Renal cortex interstitium (tissue), 11 donors: ENCODE measurements around the gene CTNNA3. TPM values are rescaled to one million over a fixed set of nuclear protein-coding genes. Genes with fewer than 3 reads are reported as not detected.

ENCODE experiments used
- DNase-seq, 11 donors: peaks; one replicate each; pipeline ENCODE4 v3.0.0-alpha.2; 2013; ENCODE audit warnings: low read depth in 9 of 11, low spot score in 4 of 11; ENCODE audit errors: extremely low read depth in 1 of 11
- polyA plus RNA-seq, 3 donors: library from polyadenylated mRNA; unstranded; fragments of 120-200 nt; gene quantifications; one replicate each; pipeline ENCODE4 v1.2.1, GENCODE V29; 2013; ENCODE audit not compliant: insufficient read length in 3 of 3

CTNNA3 gene
- polyA plus RNA-seq, 3 donors = 2.1 to 4.3 (median 2.9) TPM

DNA sequence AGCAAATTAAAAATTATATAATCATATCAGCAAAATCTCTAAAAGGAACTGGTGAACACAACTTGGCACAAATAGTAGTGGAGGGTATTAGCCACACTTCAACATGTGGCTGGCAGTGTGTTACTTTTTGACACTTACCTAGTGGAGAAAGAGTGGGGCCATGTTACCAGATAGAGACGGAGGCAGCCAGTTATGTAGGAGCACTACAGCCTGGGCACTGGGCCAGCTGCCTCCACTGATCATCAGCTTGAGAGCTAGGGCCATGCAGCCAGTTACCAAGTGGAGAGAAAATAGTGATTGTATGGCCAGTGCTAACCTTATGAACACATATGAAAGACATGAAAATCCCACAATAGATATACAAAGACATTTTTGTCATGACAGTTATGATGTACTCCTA is 243.1 kb downstream of the CTNNA3 start:
- DNase-seq = no peak

DNA sequence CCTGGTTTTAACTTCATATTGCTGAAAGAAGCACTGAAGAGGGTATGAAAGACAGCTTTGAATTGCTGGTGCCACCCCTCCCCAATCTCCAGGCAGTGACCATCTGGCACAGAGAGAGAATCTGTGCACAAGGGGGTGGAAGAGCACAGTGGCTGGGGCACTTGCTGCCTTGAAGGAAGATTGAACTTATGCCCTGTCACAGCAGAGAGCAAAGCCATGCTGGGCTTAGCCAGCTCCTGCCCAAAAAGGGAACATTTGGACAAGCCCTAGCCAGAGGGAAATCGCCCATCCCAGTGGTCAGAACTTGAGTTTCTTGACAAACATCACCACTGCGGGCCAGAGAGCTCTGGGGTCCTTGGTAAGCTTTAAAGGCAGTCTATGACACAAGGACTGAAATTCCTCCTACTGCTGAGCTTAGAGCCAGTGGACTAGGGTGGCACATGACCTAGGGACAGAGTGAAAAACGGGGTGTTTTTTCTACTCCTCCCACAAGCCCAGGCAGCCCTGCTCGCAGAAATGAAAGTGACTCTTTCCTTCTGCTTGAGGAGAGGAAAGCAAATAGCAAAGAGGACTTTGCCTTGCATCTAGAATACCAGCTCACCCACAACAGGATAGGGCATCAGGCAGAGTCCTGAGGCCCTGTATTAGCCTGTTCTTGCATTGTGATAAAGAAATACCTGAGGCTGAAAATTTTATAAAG is 257.2 kb downstream of the CTNNA3 start:
- DNase-seq = no peak

DNA sequence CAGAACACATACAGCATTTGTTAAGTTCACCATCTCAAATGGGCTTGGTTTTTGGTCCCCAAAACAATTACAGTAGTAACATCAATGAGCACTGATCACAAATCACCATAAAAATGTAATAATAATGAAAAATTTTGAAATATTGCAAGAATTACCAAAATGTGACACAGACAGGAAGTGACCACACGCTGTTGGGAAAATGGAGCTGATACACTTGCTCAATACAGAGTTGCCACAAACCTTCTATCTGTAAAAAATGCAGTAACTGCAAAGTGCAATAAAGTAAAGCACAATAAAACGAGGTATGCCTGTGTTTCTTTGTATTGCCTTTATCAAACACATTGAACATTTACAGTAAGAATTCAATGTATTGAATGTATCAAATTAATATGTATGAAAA is 262.7 kb downstream of the CTNNA3 start:
- no peak for DNase-seq

DNA sequence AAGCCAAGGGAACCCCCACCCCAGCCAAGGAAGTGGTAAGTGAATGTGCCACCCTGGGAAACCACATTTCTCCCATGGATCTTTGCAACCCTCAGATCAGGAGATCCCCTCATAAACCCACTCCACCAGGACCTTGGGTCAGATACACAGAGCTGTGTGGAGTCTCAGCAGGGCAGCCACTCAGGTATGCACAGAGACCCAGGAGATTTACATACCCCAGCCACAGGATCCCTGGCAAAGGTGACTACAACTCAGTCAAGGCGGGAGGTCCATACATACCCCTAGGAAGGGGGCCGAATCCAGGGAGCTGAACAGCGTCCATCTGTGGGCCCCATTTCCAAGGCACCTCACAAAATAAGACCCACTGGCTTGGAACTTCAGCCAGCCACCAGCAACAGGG is 293.4 kb downstream of the CTNNA3 start:
- no peak for DNase-seq

DNA sequence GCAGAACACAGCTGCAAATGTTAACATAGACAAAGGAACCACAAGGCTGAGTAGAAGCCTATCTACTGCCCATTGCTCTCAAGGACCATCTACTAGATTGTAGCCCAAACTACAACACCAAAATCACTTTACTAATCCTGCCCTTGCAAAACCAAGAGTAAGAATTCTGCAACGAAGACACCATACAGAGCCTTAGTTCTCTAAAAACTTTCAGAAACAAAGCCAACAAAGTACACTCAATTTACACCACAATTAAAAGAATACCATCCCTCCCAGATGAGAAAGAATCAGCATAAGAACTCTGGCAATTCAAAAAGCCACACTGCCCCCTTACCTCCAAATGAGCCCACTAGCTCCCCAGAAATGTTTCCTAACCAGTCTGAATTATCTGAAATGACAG is 294.3 kb downstream of the CTNNA3 start:
- DNase-seq = no peak

DNA sequence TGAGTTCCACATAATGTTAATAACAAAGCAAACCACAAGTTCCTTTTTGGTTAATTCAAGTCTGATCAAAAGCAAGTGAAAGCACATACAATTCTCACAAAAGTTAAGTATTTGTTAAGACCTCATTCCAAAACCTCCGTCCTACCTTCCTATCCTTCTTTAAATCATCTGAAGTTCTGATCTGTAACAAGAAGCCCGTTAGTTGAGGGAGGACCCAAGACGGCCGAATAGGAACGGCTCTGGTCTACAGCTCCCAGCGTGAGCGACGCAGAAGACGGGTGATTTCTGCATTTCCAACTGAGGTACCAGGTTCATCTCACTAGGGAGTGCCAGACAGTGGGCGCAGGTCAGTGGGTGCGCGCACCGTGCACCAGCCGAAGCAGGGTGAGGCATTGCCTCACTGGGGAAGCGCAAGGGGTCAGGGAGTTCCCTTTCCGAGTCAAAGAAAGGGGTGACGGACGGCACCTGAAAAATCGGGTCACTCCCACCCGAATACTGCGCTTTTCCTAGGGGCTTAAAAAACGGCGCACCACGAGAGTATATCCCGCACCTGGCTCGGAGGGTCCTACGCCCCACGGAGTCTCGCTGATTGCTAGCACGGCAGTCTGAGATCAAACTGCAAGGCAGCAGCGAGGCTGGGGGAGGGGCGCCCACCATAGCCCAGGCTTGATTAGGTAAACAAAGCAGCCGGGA is 309.0 kb downstream of the CTNNA3 start:
- peak in 4 of 11 donors; percentile 0 to 5 (median 2) for DNase-seq

DNA sequence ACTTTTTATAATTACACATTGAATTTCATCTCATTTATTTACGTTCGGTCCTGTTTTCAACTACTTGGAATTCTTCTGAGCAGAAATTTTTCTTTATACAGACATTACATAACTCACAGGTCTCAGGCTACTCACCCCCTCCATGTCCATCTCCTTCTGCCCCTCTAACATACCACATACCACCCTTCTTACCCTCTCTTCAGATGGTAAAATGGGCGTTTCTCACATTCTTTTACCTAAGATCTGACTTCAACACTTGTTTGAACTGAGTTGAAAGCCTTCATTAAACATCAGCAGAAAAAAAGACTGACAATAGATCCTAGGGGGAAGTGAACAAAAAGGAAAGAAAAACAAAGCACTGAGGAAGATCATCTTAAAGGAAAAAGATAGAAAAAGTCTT is 309.7 kb downstream of the CTNNA3 start:
- no peak for DNase-seq

DNA sequence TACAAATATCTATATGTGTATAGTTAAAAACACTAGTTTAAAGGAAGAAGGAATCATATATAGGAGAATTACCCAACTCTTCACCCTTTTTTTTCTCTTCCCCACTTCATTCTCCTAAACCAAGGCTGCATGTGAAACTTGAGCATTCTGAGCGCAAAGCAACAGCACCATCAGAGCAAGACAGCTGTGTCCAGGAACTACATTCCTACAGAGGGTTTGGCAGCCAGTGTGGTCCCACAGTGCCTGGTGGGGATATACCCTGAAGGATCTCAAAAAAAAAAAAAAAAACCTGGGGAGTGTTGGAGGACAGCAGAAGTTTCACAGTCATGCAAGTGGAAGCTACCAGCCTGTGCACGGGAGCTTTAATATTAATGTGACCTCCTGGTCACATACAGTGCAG is 310.4 kb downstream of the CTNNA3 start:
- no peak for DNase-seq

DNA sequence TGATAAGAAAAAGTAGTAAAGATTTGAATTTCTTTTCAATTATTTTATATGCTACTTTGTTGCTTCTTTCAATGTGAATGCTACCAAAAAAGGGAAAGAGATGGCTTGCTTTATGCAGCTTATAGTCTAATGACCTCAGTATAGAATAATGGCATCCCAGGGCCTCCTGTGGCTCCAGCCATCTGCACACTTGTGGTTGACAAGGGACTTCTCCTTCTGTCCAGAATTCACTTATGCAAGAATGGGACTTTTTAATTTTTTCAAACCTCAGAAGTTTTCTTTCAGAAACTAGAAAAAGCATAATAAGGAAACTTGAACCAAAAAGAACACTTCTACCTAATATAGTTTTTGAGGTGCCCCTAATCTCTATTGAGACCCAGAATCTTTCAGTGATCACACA is 310.9 kb downstream of the CTNNA3 start:
- no peak for DNase-seq

DNA sequence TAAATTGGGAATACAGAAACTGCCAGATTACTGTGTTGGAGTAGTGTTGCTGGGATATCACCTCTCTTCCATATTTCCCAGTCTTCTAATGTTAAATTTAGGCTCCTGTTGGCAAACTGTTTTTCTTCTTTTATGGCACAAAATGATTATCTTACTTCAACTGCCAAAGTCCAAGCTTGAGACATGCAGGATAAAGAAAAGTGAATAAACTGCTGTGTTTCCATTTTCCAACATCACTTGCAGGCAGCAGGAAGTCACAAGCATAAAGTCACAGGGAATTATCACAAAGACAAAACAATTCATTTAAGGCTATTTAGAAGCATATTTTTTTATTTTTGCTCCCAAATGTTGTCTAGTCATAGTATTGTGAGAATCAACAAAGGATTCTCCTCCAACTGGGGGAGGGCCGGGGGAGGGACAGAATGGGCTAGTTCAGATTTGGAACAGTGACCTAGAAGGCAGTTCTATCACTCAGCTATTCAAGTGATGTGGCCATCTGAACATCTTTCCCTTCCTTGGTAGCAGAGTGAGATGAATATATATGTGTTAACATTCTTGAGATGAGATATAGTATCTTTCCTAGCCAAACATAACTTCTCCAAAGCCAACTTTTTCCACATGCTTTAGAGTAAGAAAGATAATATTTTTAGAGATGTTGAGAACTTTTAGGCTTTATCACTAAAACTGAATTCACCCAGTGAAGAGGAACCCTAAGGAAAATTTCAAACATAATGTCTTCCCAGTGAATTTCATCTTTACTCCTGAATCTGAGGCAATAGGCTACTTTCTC is 364.7 kb downstream of the CTNNA3 start:
- DNase-seq = no peak

DNA sequence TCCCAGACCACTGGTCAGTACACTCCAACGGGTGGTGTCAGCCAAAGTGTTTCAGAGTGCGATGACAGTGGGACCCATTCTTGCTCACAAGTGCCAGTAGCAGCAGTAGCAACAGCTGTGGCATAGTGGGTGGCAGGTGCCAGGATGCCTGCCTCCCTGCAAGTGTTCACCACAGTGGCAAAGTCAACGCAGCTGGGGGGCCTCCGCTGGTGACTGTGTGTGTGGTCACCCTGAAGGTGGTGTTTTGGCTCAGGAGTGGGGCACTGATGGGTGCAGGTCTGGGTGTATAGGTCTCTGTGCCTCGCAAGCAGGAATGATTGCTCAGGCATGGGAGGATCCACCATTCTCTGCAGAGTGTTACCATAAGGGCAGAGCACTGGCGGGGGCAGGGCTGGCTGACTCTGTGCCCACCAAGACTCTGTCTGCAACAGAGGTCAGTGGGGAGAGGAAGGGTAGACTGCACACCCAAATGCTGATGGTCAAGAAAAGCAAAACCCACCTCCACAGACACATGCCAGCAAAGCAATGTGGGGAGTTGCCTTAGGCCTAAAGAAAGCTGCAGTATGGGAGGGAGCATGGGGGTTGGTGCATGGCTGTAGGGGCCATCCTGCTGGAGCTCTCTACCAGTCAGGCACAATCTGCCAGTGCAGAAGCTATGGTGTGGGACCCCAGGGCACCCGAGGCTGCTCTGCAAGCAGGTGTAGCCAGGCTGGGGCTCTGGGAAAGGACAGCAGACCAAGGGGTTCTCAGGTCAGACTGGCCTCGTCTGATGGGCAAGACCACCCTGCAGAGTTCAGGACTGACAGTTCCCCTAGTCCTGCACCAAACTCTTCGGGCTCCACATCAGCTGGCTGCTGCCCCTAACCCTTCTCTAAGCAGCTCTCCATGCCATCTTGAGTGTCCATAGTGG is 368.1 kb downstream of the CTNNA3 start:
- DNase-seq = no peak

DNA sequence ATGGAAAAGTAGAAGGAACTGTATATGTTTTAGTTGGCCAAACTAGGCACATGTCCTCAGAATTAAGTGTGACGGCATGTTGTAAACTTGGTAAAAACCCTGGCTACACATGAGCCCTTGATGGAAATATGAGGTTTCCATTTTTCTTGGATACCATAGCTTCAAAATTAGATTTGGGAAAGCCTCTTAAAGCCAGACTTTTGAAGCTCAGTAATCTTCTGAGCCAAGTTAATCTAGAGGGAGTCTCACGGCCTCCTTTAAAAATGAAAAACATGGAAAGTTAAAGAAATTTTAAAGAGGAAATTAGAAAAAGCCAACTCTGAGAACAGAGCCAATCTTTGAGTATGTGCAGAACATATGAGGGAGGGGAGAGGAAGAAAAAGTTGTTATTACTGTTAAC is 376.0 kb downstream of the CTNNA3 start:
- no peak for DNase-seq

DNA sequence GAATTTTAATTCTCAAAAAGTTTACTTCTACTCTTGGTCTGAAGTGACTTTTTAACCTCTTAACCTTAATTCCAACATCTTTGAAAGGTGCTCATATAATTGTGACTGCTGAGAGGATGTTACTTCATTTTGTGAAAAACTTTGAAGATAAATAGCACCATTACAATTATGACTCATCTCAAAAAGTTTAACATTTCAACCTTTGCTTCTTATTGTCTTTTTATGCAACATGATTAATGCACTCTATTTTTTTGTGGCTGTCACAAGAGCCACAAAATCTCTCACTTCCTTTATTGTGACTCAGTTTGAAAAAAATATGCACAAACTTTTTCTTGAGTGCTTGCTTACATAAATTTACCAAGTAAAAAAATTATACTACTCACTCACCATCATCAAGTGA is 387.1 kb downstream of the CTNNA3 start:
- no peak for DNase-seq

DNA sequence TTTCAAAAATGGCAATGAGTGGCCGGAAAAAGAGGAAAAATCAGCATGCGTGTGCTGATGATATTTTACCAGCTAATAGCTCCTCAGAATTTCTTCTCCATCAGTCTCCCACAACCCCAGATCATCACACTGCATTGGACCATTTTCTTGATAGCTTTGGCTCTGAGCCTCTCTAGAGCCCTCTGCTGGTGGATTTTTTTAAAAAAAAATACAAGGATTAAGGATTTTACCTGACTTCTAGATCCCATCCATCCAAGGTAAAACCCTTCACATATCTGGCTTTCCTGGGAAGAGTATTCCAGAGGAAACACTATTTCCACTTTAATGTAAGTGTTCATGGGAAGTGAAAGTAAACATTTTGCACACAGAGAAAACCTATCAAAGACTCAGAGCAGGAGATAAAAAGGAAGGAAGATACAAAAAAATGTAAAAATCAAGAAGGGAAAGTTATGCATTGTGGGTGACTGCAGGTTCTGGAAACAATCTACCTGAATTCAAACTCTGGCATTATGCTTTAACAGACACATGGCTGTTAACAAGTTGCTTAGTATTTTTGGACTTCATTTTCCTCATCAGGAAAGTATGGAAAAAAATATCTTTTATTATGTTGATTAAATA is 389.3 kb downstream of the CTNNA3 start:
- DNase-seq = peak in 1 of 11 donors; percentile 7

DNA sequence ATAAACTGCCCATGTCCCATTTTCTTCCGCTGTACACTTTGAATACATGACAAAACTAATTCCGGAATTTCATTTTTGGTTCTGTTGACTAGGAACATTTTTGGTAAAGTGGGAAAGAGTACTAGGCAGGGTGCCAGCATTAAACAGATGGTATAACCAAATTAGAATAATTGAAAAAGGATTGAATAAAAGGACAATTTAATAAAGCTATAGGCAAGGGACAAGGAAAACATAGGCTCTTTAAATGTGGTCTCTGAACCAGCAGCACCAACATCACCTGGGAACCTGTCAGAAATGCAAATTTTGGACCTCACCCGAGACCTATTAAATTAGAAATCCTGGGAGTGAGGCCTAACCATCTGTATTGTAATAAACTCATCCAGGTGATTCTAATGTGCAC is 393.3 kb downstream of the CTNNA3 start:
- no peak for DNase-seq

DNA sequence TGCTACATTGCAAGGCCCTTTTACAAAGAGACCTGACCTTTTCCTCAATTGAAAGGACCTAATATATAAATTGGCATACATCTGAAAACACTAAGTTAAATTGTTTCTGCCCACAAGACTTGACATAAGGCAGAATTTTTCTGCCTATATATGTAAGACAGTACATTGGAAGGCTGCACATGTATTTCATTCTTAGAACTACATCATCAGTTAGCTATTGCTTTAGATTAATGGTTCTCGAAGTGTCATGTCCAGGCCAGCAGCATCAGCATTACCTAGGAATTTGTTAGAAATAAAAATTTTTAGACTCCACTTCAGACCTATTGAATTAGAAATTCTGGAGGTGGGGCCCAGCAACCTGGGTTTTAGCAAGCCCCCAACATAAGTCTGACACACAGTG is 396.2 kb downstream of the CTNNA3 start:
- DNase-seq = no peak

DNA sequence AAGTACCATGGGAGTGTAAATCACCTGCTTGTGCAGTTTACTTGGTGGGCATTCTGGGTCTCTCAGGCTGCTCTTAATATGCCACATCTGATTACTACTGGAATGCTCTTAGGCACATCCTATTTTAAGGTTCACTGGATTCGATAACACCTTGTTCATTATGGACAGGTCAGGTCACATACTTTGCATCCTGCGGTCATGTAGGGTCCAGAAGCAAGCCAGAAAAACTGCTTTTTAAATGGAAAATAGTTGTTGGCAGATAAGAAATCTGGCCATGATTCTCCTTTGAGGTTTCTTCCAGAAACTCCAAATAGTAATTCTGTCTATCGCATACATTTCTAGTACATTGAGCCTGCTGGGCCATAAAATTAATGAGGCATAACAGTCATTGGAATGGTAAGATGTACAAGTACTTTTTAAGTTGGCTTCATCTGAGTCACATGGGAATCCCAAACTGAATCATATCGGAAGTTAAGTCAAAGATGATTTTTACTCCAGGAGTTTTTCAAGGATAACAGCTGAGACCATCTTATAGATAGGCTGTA is 398.3 kb downstream of the CTNNA3 start:
- DNase-seq = peak in 2 of 11 donors; percentile 3 to 16

DNA sequence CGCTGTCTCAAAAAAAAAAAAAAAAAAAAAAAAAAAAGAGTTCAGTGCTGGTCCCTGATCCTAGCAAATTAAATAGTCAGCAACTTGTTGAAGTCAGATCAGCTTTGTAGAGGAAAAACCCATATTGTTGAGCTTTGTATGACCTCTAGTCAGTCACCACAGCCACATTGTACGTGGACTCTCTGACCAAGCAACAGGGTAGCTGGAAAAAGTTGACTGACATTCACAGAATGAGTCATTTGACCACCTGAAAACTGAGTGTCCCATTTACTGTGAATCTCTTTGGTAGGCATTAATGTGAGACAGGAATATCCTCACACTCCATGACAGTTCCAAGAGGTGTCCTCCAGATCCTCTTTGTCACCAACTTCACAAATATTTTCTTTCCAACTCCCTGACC is 399.1 kb downstream of the CTNNA3 start:
- no peak for DNase-seq
